IPS-NIHi7 (cell line): ENCODE data around the gene FGF5.
A peak's percentile ranks its signal among the peaks of the same experiment; 100 is the strongest.
"Not testable (repeated sequence)": the region's sequence is repeated elsewhere in the genome, so short reads cannot be mapped to it uniquely, and the experiment has no call there.

Source experiments
- DNase-seq: peaks from one replicate; pipeline ENCODE4 v3.0.0; 2012; ENCODE audit warnings: mixed read lengths; ENCODE audit errors: extremely low spot score

Gene FGF5, protein sequence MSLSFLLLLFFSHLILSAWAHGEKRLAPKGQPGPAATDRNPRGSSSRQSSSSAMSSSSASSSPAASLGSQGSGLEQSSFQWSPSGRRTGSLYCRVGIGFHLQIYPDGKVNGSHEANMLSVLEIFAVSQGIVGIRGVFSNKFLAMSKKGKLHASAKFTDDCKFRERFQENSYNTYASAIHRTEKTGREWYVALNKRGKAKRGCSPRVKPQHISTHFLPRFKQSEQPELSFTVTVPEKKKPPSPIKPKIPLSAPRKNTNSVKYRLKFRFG

GRCh38 chr4:80266253-80266901 lies at the start of gene FGF5:
Gene FGF5 (plus strand): TSS chr4:80266664. CDS start chr4:80266825, 161 bp downstream.
- peak; percentile 50 for DNase-seq

- no peak for DNase-seq
Measured at GRCh38 chr4:80219301-80220025, 47.0 kb upstream of the FGF5 start.

- DNase-seq, result no peak
Measured at GRCh38 chr4:80220711-80221110, 45.8 kb upstream of the FGF5 start.

GRCh38 chr4:80221161-80221560 lies 45.3 kb upstream of the FGF5 start:
- no peak for DNase-seq

DNA sequence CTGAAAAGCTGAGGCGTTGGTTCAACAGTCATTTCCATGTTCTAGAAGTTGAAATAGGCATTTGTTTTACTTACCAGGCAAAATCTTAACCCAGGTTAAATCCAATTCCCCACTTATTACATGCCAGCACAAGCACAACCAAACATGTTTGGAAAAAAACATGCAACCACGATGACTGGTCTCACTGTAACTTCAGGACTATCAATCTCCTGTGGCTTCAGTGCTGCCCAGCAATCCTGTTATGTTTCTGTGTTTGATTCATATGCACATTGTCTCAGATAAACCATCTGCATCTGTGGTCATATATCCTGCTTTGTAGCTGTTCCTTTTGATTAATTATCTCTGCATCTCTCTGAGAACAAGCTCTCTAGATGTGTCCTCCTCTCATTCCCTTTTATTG lies 40.9 kb upstream of the FGF5 start:
- DNase-seq, result no peak

- DNase-seq, result no peak
Measured at GRCh38 chr4:80226094-80226493, 40.4 kb upstream of the FGF5 start.

DNA sequence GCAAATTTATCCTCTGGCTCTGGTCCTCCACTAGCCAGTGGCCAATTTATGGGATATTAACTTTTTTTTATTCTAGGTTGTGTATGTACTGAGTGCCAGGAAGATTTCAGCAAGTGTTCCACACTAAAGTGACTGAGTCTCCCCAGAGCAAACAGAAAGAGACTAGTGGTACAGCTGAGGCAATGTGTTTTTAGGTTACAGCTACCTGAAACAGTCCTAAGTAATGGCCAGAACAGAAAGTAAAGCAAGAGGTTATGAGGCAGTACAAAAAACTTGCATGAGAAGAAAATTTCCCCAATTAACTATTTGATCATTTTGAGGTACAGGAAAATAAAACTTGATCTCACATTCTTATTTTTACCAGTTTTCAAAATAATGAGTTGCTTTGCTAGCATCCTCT lies 38.0 kb upstream of the FGF5 start:
- no peak for DNase-seq

- no peak for DNase-seq
Measured at GRCh38 chr4:80229128-80229527, 37.3 kb upstream of the FGF5 start.

GRCh38 chr4:80229590-80229989 lies 36.9 kb upstream of the FGF5 start:
- DNase-seq, result no peak

GRCh38 chr4:80231180-80231579 lies 35.3 kb upstream of the FGF5 start:
- no peak for DNase-seq

- DNase-seq, result no peak
Measured at GRCh38 chr4:80232707-80233370, 33.6 kb upstream of the FGF5 start.

DNA sequence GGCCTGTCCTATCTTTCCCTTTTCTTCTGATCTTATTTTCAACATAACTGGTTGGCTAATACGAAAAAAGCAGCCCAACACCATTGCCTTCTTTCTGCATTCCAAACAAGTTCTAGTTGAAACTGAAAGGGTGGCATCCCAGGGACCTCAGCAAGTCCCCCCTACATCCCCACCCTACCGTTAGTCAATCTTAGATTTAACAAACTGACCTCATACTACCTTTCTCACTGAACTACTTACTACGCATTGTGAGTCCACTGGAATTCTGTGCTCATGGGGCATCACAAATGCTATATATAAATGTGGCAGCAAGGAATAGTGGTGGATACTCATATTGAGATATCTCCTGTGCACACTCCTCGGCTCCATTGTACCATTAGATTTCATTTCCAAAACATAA lies 33.1 kb upstream of the FGF5 start:
- DNase-seq, result no peak

GRCh38 chr4:80235451-80235850 lies 31.0 kb upstream of the FGF5 start:
- DNase-seq, result no peak

DNA sequence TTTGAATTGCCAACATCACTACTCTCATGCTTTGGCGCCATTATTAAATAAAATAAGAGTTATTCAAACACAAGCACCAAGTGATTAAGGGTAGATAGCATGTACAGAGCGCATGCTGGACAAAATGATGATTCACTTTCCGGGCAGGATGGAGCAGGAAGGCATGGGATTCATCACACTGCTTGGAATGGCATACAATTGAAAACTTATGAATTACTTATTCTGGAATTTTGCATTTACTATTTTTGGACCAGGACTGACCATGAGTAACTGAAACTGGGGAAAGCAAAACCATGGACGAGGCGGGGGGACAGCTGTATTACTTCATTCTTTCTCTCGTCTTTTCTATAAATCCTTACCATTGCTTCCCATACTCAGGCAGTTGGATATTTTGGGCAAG lies 28.5 kb upstream of the FGF5 start:
- no peak for DNase-seq

DNA sequence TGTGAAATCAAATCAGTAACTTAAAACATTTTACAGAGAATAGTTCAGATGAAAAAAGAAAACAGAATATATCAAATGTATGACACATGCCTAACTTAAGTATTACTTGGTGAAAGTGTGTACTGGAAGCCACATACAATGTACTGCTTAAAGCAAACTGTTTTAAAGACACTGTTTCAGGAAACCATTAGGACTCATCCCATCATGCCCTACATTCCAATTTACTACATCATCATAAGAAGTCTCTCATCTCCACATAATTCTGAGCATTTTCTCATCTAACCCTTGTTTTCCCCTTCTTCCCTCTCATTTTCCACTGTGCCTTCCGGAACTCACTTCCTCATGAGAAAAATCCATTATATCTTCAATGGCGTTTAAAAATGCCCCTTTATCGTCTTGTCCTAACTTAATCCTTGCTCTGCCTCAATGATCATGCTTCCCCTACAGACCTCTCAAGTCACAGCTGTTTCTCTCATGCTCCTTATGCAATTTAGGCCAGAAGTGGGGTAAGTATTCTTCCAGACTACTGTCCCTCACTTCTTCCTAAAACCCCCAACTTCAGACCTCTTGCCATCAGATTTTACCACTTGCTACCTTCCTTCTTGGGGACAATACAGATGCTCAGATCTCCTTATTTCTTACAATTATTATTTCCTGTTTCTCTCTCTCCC lies 26.8 kb upstream of the FGF5 start:
- DNase-seq, result no peak

- DNase-seq, result no peak
Measured at GRCh38 chr4:80240976-80241375, 25.5 kb upstream of the FGF5 start.

- no peak for DNase-seq
Measured at GRCh38 chr4:80243274-80244018, 23.0 kb upstream of the FGF5 start.

DNA sequence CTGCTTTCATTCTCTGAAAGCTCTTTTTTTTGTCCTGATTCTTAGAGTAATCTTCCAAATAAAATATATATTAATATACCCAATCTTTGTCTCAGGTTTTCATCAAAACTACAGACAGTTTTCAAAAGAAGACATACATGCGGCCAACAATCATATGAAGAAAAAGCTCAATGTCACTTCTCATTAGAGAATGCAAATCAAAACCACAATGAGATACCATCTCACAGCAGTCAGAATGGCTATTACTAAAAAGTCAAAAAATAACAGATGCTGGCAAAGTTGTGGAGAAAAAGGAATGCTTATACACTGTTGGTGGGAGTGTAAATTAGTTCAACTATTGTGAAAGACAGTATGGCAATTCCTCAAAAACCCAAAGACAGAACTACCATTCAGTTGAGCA lies 19.0 kb upstream of the FGF5 start:
- not testable (repeated sequence) for DNase-seq

GRCh38 chr4:80249144-80249543 lies 17.3 kb upstream of the FGF5 start:
- DNase-seq, result no peak

- no peak for DNase-seq
Measured at GRCh38 chr4:80252427-80252826, 14.0 kb upstream of the FGF5 start.

- no peak for DNase-seq
Measured at GRCh38 chr4:80252953-80253352, 13.5 kb upstream of the FGF5 start.
